Measurements from ENCODE around the gene VWA3B.

GRCh38 chr2:98040331-98040939 lies 46.5 kb upstream of the VWA3B start:
- no peak for TF ChIP-seq EZH2phosphoT487 (IDR thresholded peaks at IDR 0.05; ENCODE audit: borderline replicate concordance, low read depth, low read length)
- no peak for TF ChIP-seq CTCF (conservative IDR thresholded peaks at IDR 0.05; ENCODE audit: low read length)
